Kidney (tissue), 14 donors: ENCODE results near the gene GPR21. TPM values are rescaled to one million over a fixed set of nuclear protein-coding genes. Genes with fewer than 3 reads are reported as not detected.

Source experiments
- DNase-seq, 5 donors: peaks; one replicate each; pipeline ENCODE4 v3.0.0-alpha.2; 2013 to 2020
- FAIRE-seq: peaks from 2 replicates; lab custom pipeline; 2012; peaks lifted over from hg19 to GRCh38; lab: Jason Lieb, UNC
- H3K27ac ChIP-seq, 2 donors: one replicate each; pipeline ENCODE4 v1.7.0; 2013; ENCODE audit warnings: low read depth in 2 of 2, low read length in 2 of 2, inconsistent platforms in 1 of 2
- H3K27me3 ChIP-seq: one replicate; pipeline ENCODE4 v1.7.1; 2013; ENCODE audit warnings: low read length, inconsistent platforms; ENCODE audit not compliant: control insufficient read depth, insufficient read depth
- H3K36me3 ChIP-seq, 3 donors: one replicate each; pipeline versions ENCODE4 v1.7.0 to v1.7.1; 2013; ENCODE audit warnings: low read length in 3 of 3, control low read depth in 1 of 3, inconsistent platforms in 1 of 3; ENCODE audit not compliant: insufficient read depth in 3 of 3, control insufficient read depth in 2 of 3
- H3K4me1 ChIP-seq, 3 donors: one replicate each; pipeline versions ENCODE4 v1.7.0 to v1.7.1; 2013; ENCODE audit warnings: low read length in 3 of 3, inconsistent platforms in 1 of 3, low read depth in 1 of 3; ENCODE audit not compliant: control insufficient read depth in 2 of 3, insufficient read depth in 2 of 3
- H3K4me3 ChIP-seq, 3 donors: one replicate each; pipeline versions ENCODE4 v1.7.0 to v1.8.1; 2013; ENCODE audit warnings: low read length in 3 of 3, control low read depth in 1 of 3, inconsistent platforms in 1 of 3
- H3K9ac ChIP-seq, 3 donors: one replicate each; pipeline versions ENCODE4 v1.7.0 to v1.7.1; 2013; ENCODE audit warnings: low read length in 3 of 3, control low read depth in 1 of 3, inconsistent platforms in 1 of 3
- H3K9me3 ChIP-seq, 3 donors: one replicate each; pipeline versions ENCODE4 v1.7.0 to v1.7.1; 2013; ENCODE audit warnings: low read length in 3 of 3, control low read depth in 1 of 3, inconsistent platforms in 1 of 3; ENCODE audit not compliant: control insufficient read depth in 2 of 3, insufficient read depth in 1 of 3
- CTCF ChIP-seq: IDR thresholded peaks from 3 replicates; pipeline ENCODE4 v1.5.1; 2012; ENCODE audit warnings: mild to moderate bottlenecking, moderate library complexity, borderline replicate concordance; ENCODE audit not compliant: insufficient read depth; ENCODE audit errors: extremely low read depth
- intact Hi-C: fragments of 100-400 bp; cut with DNase I; formaldehyde crosslinking; loops from one replicate; pipeline ENCODE4 v1.11.1; 2022
- polyA plus RNA-seq: library from polyadenylated mRNA; stranded (reverse); fragments of 350-450 nt; fragmentation: Illumina TruSeq; extraction: RNeasy Lipid Tissue Mini Kit (QIAGEN cat#74804); gene quantifications from one replicate; pipeline ENCODE4 v1.2.3, GENCODE V29; 2014; ENCODE audit warnings: low read depth, low replicate concordance; ENCODE audit not compliant: insufficient read depth
- total RNA-seq: library from RNA; stranded (reverse); fragmentation: NEBNext Ultra II Directional; extraction: Animal tissue kit (Norgen Biotek cat#: 25700); gene quantifications from one replicate; pipeline ENCODE4 v1.2.1, GENCODE V29; 2021
- donor health status: control.
- donor health status: control.
- donor health status: control.
- donor health status: control.
- donor health status: control.
- donor health status: DM: yes; HTN: yes; CAD: no.
- donor health status: Normal renal cell carcinoma (clear cell type).

GPR21 gene
- total and polyA plus RNA-seq, 2 donors from 2014 or later = 0.34 to 4.1 TPM

DNA sequence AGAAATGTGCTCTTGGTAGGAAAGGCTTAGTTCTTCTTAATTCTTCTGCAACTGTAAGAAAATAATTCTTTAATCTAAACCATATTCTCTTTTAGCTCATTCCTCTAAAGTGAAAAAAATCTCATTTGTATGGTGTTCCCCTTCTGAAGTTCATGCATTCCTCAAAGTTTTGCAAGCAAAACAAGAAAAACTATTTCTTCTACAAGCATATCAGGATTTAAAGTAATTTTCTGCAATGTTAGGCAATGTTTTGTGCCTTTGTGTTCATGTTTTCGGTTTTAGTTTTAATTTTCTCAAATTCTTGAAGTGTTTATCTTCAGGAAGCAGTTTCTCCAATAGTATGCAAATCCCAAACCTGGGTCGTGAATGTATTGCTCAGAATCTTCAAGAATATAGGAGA lies 12.7 kb upstream of the GPR21 start:
- Histone ChIP-seq H3K4me3 (no peak overlapping the region), H3K4me1 (no peaks in the 10 kb centered on the region), H3K9me3 (no peaks in the 10 kb centered on the region), H3K9ac (no peak overlapping the region), H3K27me3 (no peaks in the 10 kb centered on the region), H3K27ac (no peak overlapping the region), H3K36me3 (peaks cover 0 to 12% (median 4%) of the 10 kb centered on the region in 3 donors)
- FAIRE-seq = no peak
- intact Hi-C loops = no loop called here
- no peak for TF ChIP-seq CTCF
- DNase-seq = no peak

GRCh38 chr9:123026425-123026824 lies 7.0 kb upstream of the GPR21 start:
- Histone ChIP-seq H3K4me3 (no peak overlapping the region), H3K27me3 (no peaks in the 10 kb centered on the region), H3K36me3 (peaks cover 0 to 2% (median 0%) of the 10 kb centered on the region in 3 donors), H3K27ac (no peak overlapping the region), H3K9ac (no peak overlapping the region), H3K4me1 (no peaks in the 10 kb centered on the region), H3K9me3 (no peaks in the 10 kb centered on the region)
- DNase-seq (no peak), FAIRE-seq (no peak)
- TF ChIP-seq CTCF = no peak
- intact Hi-C loops = no loop called here

- no peak overlapping the region for H3K27ac ChIP-seq
- no peak overlapping the region for H3K4me3 ChIP-seq
- H3K9me3 ChIP-seq = no peaks in the 10 kb centered on the region
- H3K36me3 ChIP-seq = peaks cover 0 to 2% (median 0%) of the 10 kb centered on the region in 3 donors
- no peak for FAIRE-seq
- no peaks in the 10 kb centered on the region for H3K4me1 ChIP-seq
- H3K9ac ChIP-seq = no peak overlapping the region
- no peaks in the 10 kb centered on the region for H3K27me3 ChIP-seq
- TF ChIP-seq CTCF = no peak
- intact Hi-C loops = no loop called here
- DNase-seq = no peak
Observed at GRCh38 chr9:123027517-123027916, 6.0 kb upstream of the GPR21 start.

DNA sequence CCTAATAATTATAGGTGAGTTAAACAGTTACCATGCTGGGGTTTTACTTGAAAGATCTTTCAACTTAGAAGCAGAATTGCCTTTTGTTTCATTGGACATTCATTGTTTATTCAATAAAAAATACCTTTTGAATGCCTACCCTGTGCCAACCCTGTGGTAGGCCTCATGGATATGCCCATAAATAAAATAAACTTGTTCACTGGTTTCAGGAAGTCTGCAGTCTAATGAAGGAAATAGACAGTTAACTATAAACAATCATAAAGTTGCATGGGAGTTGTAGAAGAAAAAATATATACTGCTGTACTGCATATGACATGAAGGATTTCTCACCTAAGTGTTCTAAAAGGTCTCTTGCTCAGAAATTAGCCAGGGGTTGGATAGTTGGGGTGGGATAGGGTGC lies 5.3 kb upstream of the GPR21 start:
- DNase-seq = no peak
- no peak overlapping the region for H3K27ac ChIP-seq
- no peaks in the 10 kb centered on the region for H3K27me3 ChIP-seq
- peaks cover 0 to 2% (median 0%) of the 10 kb centered on the region in 3 donors for H3K36me3 ChIP-seq
- H3K4me1 ChIP-seq = no peaks in the 10 kb centered on the region
- no peak overlapping the region for H3K4me3 ChIP-seq
- H3K9me3 ChIP-seq = no peaks in the 10 kb centered on the region
- intact Hi-C loops = no loop called here
- TF ChIP-seq CTCF = no peak
- H3K9ac ChIP-seq = no peak overlapping the region
- FAIRE-seq = no peak
